Adipose tissue (tissue), 3 donors: ENCODE measurements around the gene SIL1. TPM values are rescaled to one million over a fixed set of nuclear protein-coding genes. Genes with fewer than 3 reads are reported as not detected.

Source experiments
- H3K27ac ChIP-seq: one replicate; pipeline ENCODE4 v1.5.1; 2013; ENCODE audit warnings: low read depth, low read length
- WGBS, 3 donors: extraction: QIAGEN DNeasy Blood & Tissue Kit; methylation state at CpG; one replicate each; pipeline ENCODE4 v1.1.7; 2013; 5-methylcytosine and 5-hydroxymethylcytosine counted together
- polyA plus RNA-seq, 3 donors: library from polyadenylated mRNA; stranded (reverse); fragments of 200-250 nt; gene quantifications; one replicate each; pipeline ENCODE4 v1.2.3, GENCODE V29; 2013
- donor health status: healthy with polysubstance abuse.
- donor health status: Bipolar disorder and iron deficiency.
- donor health status: healthy.

SIL1 gene
- polyA plus RNA-seq, 3 donors: 31.5 to 65.9 (median 47.5) TPM

- no peak overlapping the region for H3K27ac ChIP-seq
- WGBS, 3 donors: 78 to 97% (median 88%) methylated on average over 2 of the region's 2 CpGs
Observed at GRCh38 chr5:138909734-138910133, 288.4 kb downstream of the SIL1 start.

- H3K27ac ChIP-seq: no peak overlapping the region
- WGBS, 3 donors: 97 to 100% (median 98%) methylated on average over 1 of the region's 1 CpG
Observed at GRCh38 chr5:138905541-138905940, 292.6 kb downstream of the SIL1 start.

- WGBS, 3 donors: 72 to 83% (median 82%) methylated on average over 10 of the region's 10 CpGs
- no peak overlapping the region for H3K27ac ChIP-seq
Observed at GRCh38 chr5:138903130-138903775, 294.9 kb downstream of the SIL1 start.

- 76 to 98% (median 94%) methylated on average over 2 of the region's 2 CpGs for WGBS, 3 donors
- H3K27ac ChIP-seq: no peak overlapping the region
Observed at GRCh38 chr5:138901716-138902115, 296.5 kb downstream of the SIL1 start.

- WGBS, 3 donors: 44 to 69% (median 52%) methylated on average over 6 of the region's 6 CpGs
- H3K27ac ChIP-seq: no peak overlapping the region
Observed at GRCh38 chr5:138900281-138900965, 297.7 kb downstream of the SIL1 start.

DNA sequence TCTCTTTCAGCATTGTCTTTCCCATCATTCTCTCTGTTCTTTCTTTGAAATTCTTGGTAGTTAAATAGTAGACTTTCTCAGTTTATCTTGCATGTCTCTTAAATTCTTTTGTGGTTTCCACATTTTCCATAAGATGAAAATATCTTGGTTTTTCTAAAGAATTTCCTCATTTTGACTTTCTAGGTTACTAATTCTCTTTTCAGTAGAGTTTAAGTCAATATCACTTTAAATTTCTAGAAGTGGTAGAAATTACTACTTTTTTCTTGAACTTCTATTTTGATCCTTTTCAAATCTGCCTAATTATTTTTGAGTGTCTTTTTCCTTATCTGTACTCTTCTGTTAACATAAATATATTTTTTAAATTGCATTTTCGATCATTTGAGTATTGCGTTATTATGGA lies 299.4 kb downstream of the SIL1 start:
- no peak overlapping the region for H3K27ac ChIP-seq
- WGBS, 3 donors: 89 to 95% (median 93%) methylated on average over 2 of the region's 2 CpGs

DNA sequence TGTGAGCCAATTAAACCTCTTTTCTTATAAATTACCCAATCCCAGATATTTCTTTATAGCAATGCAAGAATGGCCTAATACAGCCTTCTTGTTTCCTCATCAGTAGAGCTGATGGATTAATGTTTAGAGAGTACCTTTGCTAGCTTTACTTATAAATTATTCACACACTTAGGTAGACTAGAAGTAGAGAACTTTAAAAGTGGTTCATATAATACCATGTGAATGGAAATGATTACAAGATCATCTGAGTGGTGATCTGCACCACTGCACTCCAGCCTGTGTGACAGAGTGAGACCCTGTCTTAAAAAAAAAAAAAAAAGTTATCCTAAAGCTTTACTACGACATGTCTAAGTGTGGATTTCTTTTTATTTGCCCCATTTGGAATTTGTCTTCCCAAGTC lies 299.9 kb downstream of the SIL1 start:
- WGBS, 3 donors: 88 to 96% (median 96%) methylated on average over 1 of the region's 1 CpG
- H3K27ac ChIP-seq: no peak overlapping the region

Other genes starting within 250 kb of the SIL1 start
- gene MATR3, start 95.4 kb upstream of the SIL1 start, polyA plus RNA-seq: 100 to 1,000 TPM in 2 of 3 donors, 10 to 100 TPM in 1; 56.7 to 114 (median 101) TPM
- gene PAIP2, start 143.5 kb upstream of the SIL1 start, polyA plus RNA-seq: 100 to 1,000 TPM in 2 of 3 donors, 10 to 100 TPM in 1; 41.6 to 160 (median 108) TPM
- under 1 TPM in 1 of 3 donors, not detected in 2; 0.78 TPM for gene SLC23A1, start 184.9 kb upstream of the SIL1 start, polyA plus RNA-seq
- 1 to 10 TPM in 1 of 3 donors, under 1 TPM in 1, not detected in 1; 0.98 to 1.9 TPM for gene MZB1, start 191.5 kb upstream of the SIL1 start, polyA plus RNA-seq
- gene PROB1, start 196.7 kb upstream of the SIL1 start, polyA plus RNA-seq: 1 to 10 TPM in 2 of 3 donors, under 1 TPM in 1; 0.32 to 1.3 (median 1.0) TPM
- 1 to 10 TPM; 4.1 to 8.5 (median 4.4) TPM for gene SPATA24, start 205.7 kb upstream of the SIL1 start, polyA plus RNA-seq
- gene DNAJC18, start 241.2 kb upstream of the SIL1 start, polyA plus RNA-seq: 1 to 10 TPM; 1.0 to 5.6 (median 4.0) TPM